ENCODE measurements around the gene PCID2. TPM values are rescaled to one million over a fixed set of nuclear protein-coding genes. Genes with fewer than 3 reads are reported as not detected.

Gene PCID2
- total RNA-seq, 1 donor from 2014 or later = 99.6 TPM

DNA sequence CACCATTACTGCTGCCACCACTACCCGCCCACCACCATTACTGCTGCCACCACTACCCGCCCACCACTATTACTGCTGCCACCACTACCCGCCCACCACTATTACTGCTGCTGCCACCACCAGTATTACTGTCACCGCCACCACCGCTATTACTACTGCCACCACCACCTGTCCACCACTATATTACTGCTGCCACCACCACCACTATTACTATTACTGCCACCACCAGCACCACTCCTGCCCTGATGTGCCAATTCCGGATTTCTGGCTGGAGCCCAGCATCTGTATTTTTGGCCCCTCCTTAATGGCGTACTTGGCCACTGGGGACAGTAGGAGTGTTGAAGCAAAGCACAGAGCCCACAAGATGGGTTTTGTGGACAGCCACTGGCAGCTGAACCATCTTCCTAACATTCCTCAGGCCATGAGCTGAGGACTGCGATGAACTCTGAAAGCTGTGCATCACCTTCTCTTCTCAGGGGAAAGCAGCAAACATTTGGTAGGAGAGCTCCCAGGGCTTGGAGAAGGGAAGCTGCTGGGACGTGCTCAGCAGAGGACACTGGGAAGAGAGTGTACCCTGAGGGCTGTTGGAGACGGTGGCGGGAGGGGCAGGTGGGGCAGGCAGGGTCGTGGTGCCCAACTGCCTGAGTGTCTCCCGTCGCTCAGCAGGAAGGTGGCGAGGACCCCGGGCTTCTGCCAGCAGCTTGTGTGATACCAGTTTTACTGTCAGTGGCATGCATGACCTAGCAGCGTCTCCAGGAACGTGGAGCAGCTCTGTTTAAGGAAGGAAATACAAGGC is 23.9 kb upstream of the PCID2 start:
- Histone ChIP-seq H4K20me1 (ENCODE audit: low read depth) (no peaks in the 10 kb centered on the region), H3K79me2 (ENCODE audit: low read depth) (no peaks in the 10 kb centered on the region), H3K9me3 (ENCODE audit: low read depth) (no peaks in the 10 kb centered on the region), H3K27ac (no peak overlapping the region), H3F3A (ENCODE audit: low read depth) (no peaks in the 10 kb centered on the region), H2AFZ (replicated peaks) (no peak overlapping the region), H3K27me3 (no peaks in the 10 kb centered on the region), H3K4me3 (no peak overlapping the region), H3K36me3 (no peaks in the 10 kb centered on the region), H3K4me2 (no peak overlapping the region), H3K9ac (no peak overlapping the region), H3K4me1 (no peaks in the 10 kb centered on the region)
- Mint-ChIP-seq H3K27me3 (ENCODE audit: insufficient read depth, low read depth) (no peaks in the 10 kb centered on the region), H3K4me1 (no peaks in the 10 kb centered on the region), H3K27ac (no peak overlapping the region), H3K36me3 (peaks cover 15% of the 10 kb centered on the region), H3K4me3 (no peak overlapping the region), H3K9me3 (no peaks in the 10 kb centered on the region)
- no peak for DNase-seq (ENCODE audit: low spot score)
- TF ChIP-seq EZH2phosphoT487 (IDR thresholded peaks at IDR 0.05) (no peak), EZH2 (IDR thresholded peaks at IDR 0.05) (no peak)

- Histone ChIP-seq H3K4me2 (no peak overlapping the region), H2AFZ (replicated peaks) (no peak overlapping the region), H3K36me3 (no peaks in the 10 kb centered on the region), H3K9ac (no peak overlapping the region), H3K4me3 (no peak overlapping the region), H3K79me2 (ENCODE audit: low read depth) (peaks cover 3% of the 10 kb centered on the region), H3K27ac (no peak overlapping the region), H3K9me3 (ENCODE audit: low read depth) (no peaks in the 10 kb centered on the region), H3K27me3 (no peaks in the 10 kb centered on the region), H3K4me1 (no peaks in the 10 kb centered on the region), H4K20me1 (ENCODE audit: low read depth) (no peaks in the 10 kb centered on the region), H3F3A (ENCODE audit: low read depth) (no peaks in the 10 kb centered on the region)
- Mint-ChIP-seq H3K9me3 (no peaks in the 10 kb centered on the region), H3K27ac (no peak overlapping the region), H3K4me1 (no peaks in the 10 kb centered on the region), H3K27me3 (ENCODE audit: insufficient read depth, low read depth) (no peaks in the 10 kb centered on the region), H3K36me3 (peaks cover 18% of the 10 kb centered on the region), H3K4me3 (no peak overlapping the region)
- TF ChIP-seq EZH2phosphoT487 (IDR thresholded peaks at IDR 0.05) = no peak
- TF ChIP-seq, protein P1, sequence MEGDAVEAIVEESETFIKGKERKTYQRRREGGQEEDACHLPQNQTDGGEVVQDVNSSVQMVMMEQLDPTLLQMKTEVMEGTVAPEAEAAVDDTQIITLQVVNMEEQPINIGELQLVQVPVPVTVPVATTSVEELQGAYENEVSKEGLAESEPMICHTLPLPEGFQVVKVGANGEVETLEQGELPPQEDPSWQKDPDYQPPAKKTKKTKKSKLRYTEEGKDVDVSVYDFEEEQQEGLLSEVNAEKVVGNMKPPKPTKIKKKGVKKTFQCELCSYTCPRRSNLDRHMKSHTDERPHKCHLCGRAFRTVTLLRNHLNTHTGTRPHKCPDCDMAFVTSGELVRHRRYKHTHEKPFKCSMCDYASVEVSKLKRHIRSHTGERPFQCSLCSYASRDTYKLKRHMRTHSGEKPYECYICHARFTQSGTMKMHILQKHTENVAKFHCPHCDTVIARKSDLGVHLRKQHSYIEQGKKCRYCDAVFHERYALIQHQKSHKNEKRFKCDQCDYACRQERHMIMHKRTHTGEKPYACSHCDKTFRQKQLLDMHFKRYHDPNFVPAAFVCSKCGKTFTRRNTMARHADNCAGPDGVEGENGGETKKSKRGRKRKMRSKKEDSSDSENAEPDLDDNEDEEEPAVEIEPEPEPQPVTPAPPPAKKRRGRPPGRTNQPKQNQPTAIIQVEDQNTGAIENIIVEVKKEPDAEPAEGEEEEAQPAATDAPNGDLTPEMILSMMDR (IDR thresholded peaks at IDR 0.05) = no peak
- no peak for TF ChIP-seq EZH2 (IDR thresholded peaks at IDR 0.05)
- no peak for DNase-seq (ENCODE audit: low spot score)
These were observed 23.1 kb upstream of the PCID2 start for GRCh38 chr13:113231306-113232207.

- no peak for DNase-seq (ENCODE audit: low spot score)
- no peak overlapping the region for H3K27ac Mint-ChIP-seq
- no peaks in the 10 kb centered on the region for H3K9me3 ChIP-seq (ENCODE audit: low read depth)
- no peaks in the 10 kb centered on the region for H3K27me3 Mint-ChIP-seq (ENCODE audit: insufficient read depth, low read depth)
- no peaks in the 10 kb centered on the region for H3K27me3 ChIP-seq
- TF ChIP-seq, protein P1 (IDR thresholded peaks at IDR 0.05) = no peak
- TF ChIP-seq EZH2 (IDR thresholded peaks at IDR 0.05) (no peak), EZH2phosphoT487 (IDR thresholded peaks at IDR 0.05) (no peak)
- H3K4me1 Mint-ChIP-seq = no peaks in the 10 kb centered on the region
- no peak overlapping the region for H2AFZ ChIP-seq (replicated peaks)
- no peak overlapping the region for H3K4me3 Mint-ChIP-seq
- no peaks in the 10 kb centered on the region for H4K20me1 ChIP-seq (ENCODE audit: low read depth)
- no peak overlapping the region for H3K4me3 ChIP-seq
- no peak overlapping the region for H3K9ac ChIP-seq
- H3F3A ChIP-seq (ENCODE audit: low read depth) = no peaks in the 10 kb centered on the region
- H3K36me3 ChIP-seq = no peaks in the 10 kb centered on the region
- H3K36me3 Mint-ChIP-seq = peaks cover 22% of the 10 kb centered on the region
- H3K4me1 ChIP-seq = no peaks in the 10 kb centered on the region
- H3K4me2 ChIP-seq = no peak overlapping the region
- no peak overlapping the region for H3K27ac ChIP-seq
- H3K9me3 Mint-ChIP-seq = no peaks in the 10 kb centered on the region
- H3K79me2 ChIP-seq (ENCODE audit: low read depth) = peaks cover 15% of the 10 kb centered on the region
These were observed 21.3 kb upstream of the PCID2 start for GRCh38 chr13:113229791-113230190.
